OCI-LY1 (cell line): ENCODE data around the gene C22orf39.

ENCODE experiments used
- H2AFZ ChIP-seq: fragments of 200-600 bp; sonication (generic), shearing (Covaris generic); 2 replicates; pipeline ENCODE4 v1.6.0; 2014; ENCODE audit warnings: antibody characterized with exemption, mild to moderate bottlenecking, low read length
- H3F3A ChIP-seq: fragments of 200-600 bp; sonication (generic), shearing (Covaris generic); 2 replicates; pipeline ENCODE4 v1.6.0; 2014; ENCODE audit warnings: mild to moderate bottlenecking, antibody characterized with exemption, low read length, moderate library complexity; ENCODE audit not compliant: insufficient read depth
- H3K27ac ChIP-seq: fragments of 200-600 bp; sonication (generic); 2 replicates; pipeline ENCODE4 v1.5.1; 2014; ENCODE audit warnings: low read length, mixed run types, mild to moderate bottlenecking, low read depth; ENCODE audit not compliant: poor library complexity, severe bottlenecking
- H3K27me3 ChIP-seq: fragments of 200-600 bp; sonication (generic); 2 replicates; pipeline ENCODE4 v1.6.0; 2014; ENCODE audit warnings: antibody characterized with exemption, mild to moderate bottlenecking, low read length, moderate library complexity; ENCODE audit not compliant: insufficient read depth
- H3K36me3 ChIP-seq: fragments of 200-600 bp; sonication (generic); 2 replicates; pipeline ENCODE4 v1.6.1; 2014; ENCODE audit warnings: mild to moderate bottlenecking, antibody characterized with exemption, low read length, moderate library complexity, mixed read lengths; ENCODE audit not compliant: insufficient read depth
- H3K4me1 ChIP-seq: fragments of 200-600 bp; sonication (generic); 2 replicates; pipeline ENCODE4 v1.5.1; 2014; ENCODE audit warnings: mild to moderate bottlenecking, low read length, moderate library complexity; ENCODE audit not compliant: insufficient read depth, severe bottlenecking
- H3K4me2 ChIP-seq: fragments of 200-600 bp; sonication (generic), shearing (Covaris generic); 2 replicates; pipeline ENCODE4 v1.6.1; 2014; ENCODE audit warnings: low read length
- H3K4me3 ChIP-seq: fragments of 200-600 bp; sonication (generic); 2 replicates; pipeline ENCODE4 v1.5.1; 2014; ENCODE audit warnings: low read length, low read depth, mild to moderate bottlenecking, mixed read lengths; ENCODE audit not compliant: poor library complexity, severe bottlenecking
- H3K79me2 ChIP-seq: fragments of 200-600 bp; shearing (Covaris generic); 2 replicates; pipeline ENCODE4 v1.6.1; 2016; ENCODE audit warnings: mixed run types, low read length, mixed read lengths; ENCODE audit not compliant: insufficient read depth
- H3K9ac ChIP-seq: fragments of 200-600 bp; sonication (generic), shearing (Covaris generic); 2 replicates; pipeline ENCODE4 v1.6.1; 2014; ENCODE audit warnings: mild to moderate bottlenecking, low read length, mixed read lengths
- H3K9me2 ChIP-seq: fragments of 200-600 bp; sonication (generic), shearing (Covaris generic); 2 replicates; pipeline ENCODE4 v1.6.1; 2014; ENCODE audit warnings: low read depth, mild to moderate bottlenecking, low read length, mixed read lengths
- H3K9me3 ChIP-seq: fragments of 200-600 bp; shearing (Covaris generic); 2 replicates; pipeline ENCODE4 v1.6.1; 2014; ENCODE audit warnings: low read length, mixed read lengths
- H4K20me1 ChIP-seq: fragments of 200-600 bp; sonication (generic), shearing (Covaris generic); 2 replicates; pipeline ENCODE4 v1.6.0; 2016; ENCODE audit warnings: mild to moderate bottlenecking, low read length; ENCODE audit not compliant: insufficient read depth
- EZH2 ChIP-seq: fragments of 200-600 bp; sonication (generic), shearing (Covaris generic); IDR thresholded peaks from 2 replicates; pipeline ENCODE4 v1.8.0; 2017; ENCODE audit warnings: borderline replicate concordance, mixed run types, mild to moderate bottlenecking, antibody characterized with exemption, low read length, moderate library complexity, mixed read lengths
- TF ChIP-seq, protein P1 (sequence below): fragments of 200-600 bp; sonication (generic), shearing (Covaris generic); IDR thresholded peaks from 2 replicates; pipeline ENCODE4 v1.5.1; 2017; ENCODE audit warnings: mild to moderate bottlenecking, antibody characterized with exemption, low read length, moderate library complexity, mixed read lengths

The C22orf39 gene

DNA sequence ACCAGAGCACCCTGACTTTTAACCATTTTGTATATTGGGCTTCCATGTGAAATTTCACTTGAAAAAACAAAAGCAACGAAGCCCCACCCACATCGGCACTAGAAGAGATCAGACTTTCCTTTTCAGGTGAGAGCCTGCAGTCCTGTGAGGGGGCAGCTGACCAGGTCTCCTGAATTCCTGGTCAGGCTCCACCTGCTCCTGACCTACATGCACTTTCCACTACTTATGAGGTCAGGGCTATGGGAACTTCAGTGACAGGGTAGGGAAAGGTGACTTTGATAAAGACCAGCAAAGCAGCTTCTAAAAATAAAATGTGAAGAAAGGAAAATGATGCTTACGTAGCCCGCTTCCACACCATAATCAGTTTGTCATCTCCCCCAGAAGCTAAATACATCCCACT lies 40.7 kb downstream of the C22orf39 start:
- H3K4me3 ChIP-seq = no peak overlapping the region
- no peak overlapping the region for H3K27ac ChIP-seq
- peaks cover under 1% of the 10 kb centered on the region; the same call in 1 of the 2 replicates for H4K20me1 ChIP-seq
- no peaks in the 10 kb centered on the region for H3K9me2 ChIP-seq
- H3F3A ChIP-seq = no peaks in the 10 kb centered on the region
- no peaks in the 10 kb centered on the region for H3K9me3 ChIP-seq
- no peaks in the 10 kb centered on the region for H3K27me3 ChIP-seq
- H3K36me3 ChIP-seq = peaks cover 90% of the 10 kb centered on the region
- H3K4me1 ChIP-seq = no peaks in the 10 kb centered on the region
- no peak for TF ChIP-seq EZH2
- TF ChIP-seq, protein P1, sequence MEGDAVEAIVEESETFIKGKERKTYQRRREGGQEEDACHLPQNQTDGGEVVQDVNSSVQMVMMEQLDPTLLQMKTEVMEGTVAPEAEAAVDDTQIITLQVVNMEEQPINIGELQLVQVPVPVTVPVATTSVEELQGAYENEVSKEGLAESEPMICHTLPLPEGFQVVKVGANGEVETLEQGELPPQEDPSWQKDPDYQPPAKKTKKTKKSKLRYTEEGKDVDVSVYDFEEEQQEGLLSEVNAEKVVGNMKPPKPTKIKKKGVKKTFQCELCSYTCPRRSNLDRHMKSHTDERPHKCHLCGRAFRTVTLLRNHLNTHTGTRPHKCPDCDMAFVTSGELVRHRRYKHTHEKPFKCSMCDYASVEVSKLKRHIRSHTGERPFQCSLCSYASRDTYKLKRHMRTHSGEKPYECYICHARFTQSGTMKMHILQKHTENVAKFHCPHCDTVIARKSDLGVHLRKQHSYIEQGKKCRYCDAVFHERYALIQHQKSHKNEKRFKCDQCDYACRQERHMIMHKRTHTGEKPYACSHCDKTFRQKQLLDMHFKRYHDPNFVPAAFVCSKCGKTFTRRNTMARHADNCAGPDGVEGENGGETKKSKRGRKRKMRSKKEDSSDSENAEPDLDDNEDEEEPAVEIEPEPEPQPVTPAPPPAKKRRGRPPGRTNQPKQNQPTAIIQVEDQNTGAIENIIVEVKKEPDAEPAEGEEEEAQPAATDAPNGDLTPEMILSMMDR = no peak
- no peak overlapping the region for H2AFZ ChIP-seq
- H3K9ac ChIP-seq = no peak overlapping the region
- H3K4me2 ChIP-seq = no peak overlapping the region
- H3K79me2 ChIP-seq = peaks cover 6% of the 10 kb centered on the region

DNA sequence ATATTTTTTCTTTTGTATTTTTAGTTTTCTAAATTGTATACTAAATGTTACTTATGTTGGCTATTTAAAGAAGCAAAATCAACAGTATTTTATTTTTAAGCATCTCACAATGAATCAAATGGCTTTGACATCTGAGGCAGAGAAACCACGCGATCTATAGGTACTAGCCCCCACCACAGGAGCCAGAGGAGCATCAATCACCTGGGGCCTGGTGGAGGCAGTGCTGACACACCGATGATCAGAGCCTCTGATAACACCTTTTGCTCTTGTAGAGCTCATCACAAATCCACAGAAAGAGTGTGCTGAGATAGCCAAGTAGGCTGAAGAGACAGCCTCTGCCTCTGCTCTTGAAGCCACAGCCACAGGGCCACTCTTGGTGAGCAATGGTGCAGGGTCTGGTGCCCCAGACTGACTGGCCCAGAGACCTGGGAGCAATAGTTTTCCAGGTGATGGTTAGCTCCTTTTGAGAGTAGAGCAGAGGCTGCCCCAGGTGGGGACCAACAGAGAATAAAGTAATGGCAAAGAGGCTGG lies 41.2 kb downstream of the C22orf39 start:
- Histone ChIP-seq H4K20me1 (no peaks in the 10 kb centered on the region), H3K9ac (no peak overlapping the region), H3F3A (no peaks in the 10 kb centered on the region), H3K9me3 (no peaks in the 10 kb centered on the region), H3K36me3 (peaks cover 90% of the 10 kb centered on the region), H3K27ac (no peak overlapping the region), H3K4me2 (no peak overlapping the region), H3K9me2 (no peaks in the 10 kb centered on the region), H3K79me2 (peaks cover 1% of the 10 kb centered on the region; the same call in 1 of the 2 replicates), H2AFZ (no peak overlapping the region), H3K27me3 (no peaks in the 10 kb centered on the region), H3K4me1 (no peaks in the 10 kb centered on the region), H3K4me3 (no peak overlapping the region)
- TF ChIP-seq, protein P1 = no peak
- no peak for TF ChIP-seq EZH2

DNA sequence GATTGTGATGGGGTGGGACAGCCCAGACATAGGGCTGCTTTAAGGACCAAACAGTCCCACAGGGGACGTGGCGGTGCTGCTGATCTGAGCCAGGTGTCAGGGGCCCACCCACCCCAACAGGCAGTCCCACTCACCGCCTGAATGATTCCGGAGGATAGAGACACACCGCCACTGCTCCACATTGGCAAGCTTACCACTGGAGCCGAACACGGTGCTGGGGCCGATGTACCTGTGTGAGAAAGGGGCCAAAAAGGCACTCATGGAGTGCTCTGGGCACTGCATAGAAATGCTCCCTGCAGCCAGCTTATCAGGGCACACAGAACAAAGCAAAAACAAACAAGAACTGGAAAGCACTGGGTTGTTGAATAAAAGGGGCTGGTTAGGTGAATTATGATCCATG lies 41.9 kb downstream of the C22orf39 start:
- H2AFZ ChIP-seq = no peak overlapping the region
- H3K36me3 ChIP-seq = peaks cover 90% of the 10 kb centered on the region
- no peaks in the 10 kb centered on the region for H3K79me2 ChIP-seq
- H4K20me1 ChIP-seq = no peaks in the 10 kb centered on the region
- no peak overlapping the region for H3K9ac ChIP-seq
- no peak overlapping the region for H3K27ac ChIP-seq
- H3K27me3 ChIP-seq = no peaks in the 10 kb centered on the region
- no peaks in the 10 kb centered on the region for H3K9me2 ChIP-seq
- no peak overlapping the region for H3K4me2 ChIP-seq
- H3F3A ChIP-seq = no peaks in the 10 kb centered on the region
- TF ChIP-seq, protein P1 = no peak
- TF ChIP-seq EZH2 = no peak
- H3K4me3 ChIP-seq = no peak overlapping the region
- H3K9me3 ChIP-seq = no peaks in the 10 kb centered on the region
- H3K4me1 ChIP-seq = no peaks in the 10 kb centered on the region
